Astrocyte (in vitro differentiated cells and primary cell): ENCODE results near the gene STK24. TPM values are rescaled to one million over a fixed set of nuclear protein-coding genes. Genes with fewer than 3 reads are reported as not detected.

ENCODE experiments used
- DNase-seq: peaks from one replicate; pipeline ENCODE4 v3.0.0-alpha.2; 2010; ENCODE audit warnings: low read depth
- FAIRE-seq: peaks from 2 replicates; lab custom pipeline; 2011; peaks lifted over from hg19 to GRCh38; lab: Jason Lieb, UNC
- H2AFZ ChIP-seq: 2 replicates; pipeline ENCODE4 v1.6.0; 2012; ENCODE audit warnings: low read depth, low read length, inconsistent platforms
- H3K27ac ChIP-seq: 2 replicates; pipeline ENCODE4 v1.5.1; 2011; ENCODE audit warnings: low read depth, low read length, inconsistent platforms
- H3K27me3 ChIP-seq: 2 replicates; pipeline ENCODE4 v1.6.0; 2011; ENCODE audit warnings: low read length, inconsistent platforms; ENCODE audit not compliant: insufficient read depth
- H3K36me3 ChIP-seq: 2 replicates; pipeline ENCODE4 v1.5.1; 2011; ENCODE audit warnings: low read length, inconsistent platforms; ENCODE audit not compliant: insufficient read depth
- H3K4me1 ChIP-seq: 2 replicates; pipeline ENCODE4 v1.5.1; 2011; ENCODE audit warnings: low read length, inconsistent platforms; ENCODE audit not compliant: insufficient read depth
- H3K4me2 ChIP-seq: 2 replicates; pipeline ENCODE4 v1.6.0; 2012; ENCODE audit warnings: low read length, inconsistent platforms
- H3K4me3 ChIP-seq: 2 replicates; pipeline ENCODE4 v1.5.1; 2011; ENCODE audit warnings: low read depth, mild to moderate bottlenecking, low read length, inconsistent platforms; ENCODE audit not compliant: insufficient read depth
- H3K79me2 ChIP-seq: 2 replicates; pipeline ENCODE4 v1.6.0; 2012; ENCODE audit warnings: mild to moderate bottlenecking, low read length, inconsistent platforms; ENCODE audit not compliant: insufficient read depth
- H3K9ac ChIP-seq: 2 replicates; pipeline ENCODE4 v1.6.0; 2012; ENCODE audit warnings: mild to moderate bottlenecking, low read length, inconsistent platforms
- H3K9me3 ChIP-seq: 2 replicates; pipeline ENCODE4 v1.5.1; 2012; ENCODE audit warnings: low read depth, mild to moderate bottlenecking, low read length, inconsistent platforms; ENCODE audit not compliant: insufficient read depth
- H4K20me1 ChIP-seq: 2 replicates; pipeline ENCODE4 v1.6.0; 2012; ENCODE audit warnings: low read length, inconsistent platforms; ENCODE audit not compliant: insufficient read depth
- H3K27ac Mint-ChIP-seq: one replicate; pipeline ENCODE4 v1.8.0; 2021; ENCODE audit warnings: mild to moderate bottlenecking, mixed read lengths; ENCODE audit not compliant: unreplicated experiment
- H3K27me3 Mint-ChIP-seq: one replicate; pipeline ENCODE4 v1.8.0; 2021; ENCODE audit warnings: low read depth, mixed read lengths; ENCODE audit not compliant: unreplicated experiment
- H3K36me3 Mint-ChIP-seq: one replicate; pipeline ENCODE4 v1.8.0; 2021; ENCODE audit warnings: low read depth, mixed read lengths; ENCODE audit not compliant: unreplicated experiment
- H3K4me1 Mint-ChIP-seq: one replicate; pipeline ENCODE4 v1.8.0; 2021; ENCODE audit warnings: low read depth, mixed read lengths; ENCODE audit not compliant: unreplicated experiment
- H3K4me3 Mint-ChIP-seq: one replicate; pipeline ENCODE4 v1.8.0; 2021; ENCODE audit warnings: mild to moderate bottlenecking, moderate library complexity, mixed read lengths; ENCODE audit not compliant: unreplicated experiment
- H3K9me3 Mint-ChIP-seq: one replicate; pipeline ENCODE4 v1.8.0; 2021; ENCODE audit warnings: mild to moderate bottlenecking, mixed read lengths; ENCODE audit not compliant: unreplicated experiment
- CTCF ChIP-seq: IDR thresholded peaks from 2 replicates; pipeline ENCODE4 v1.5.1; 2011; ENCODE audit warnings: low read depth, mild to moderate bottlenecking, inconsistent platforms, low read length, moderate library complexity; ENCODE audit not compliant: insufficient read depth
- EZH2 ChIP-seq: IDR thresholded peaks from 2 replicates; pipeline ENCODE4 v1.6.1; 2012; ENCODE audit warnings: mild to moderate bottlenecking, low read length, inconsistent platforms; ENCODE audit not compliant: insufficient read depth
- total RNA-seq: library from RNA; stranded (reverse); gene quantifications from 2 replicates; pipeline ENCODE4 v1.2.1, GENCODE V29; 2021

Gene STK24
- total RNA-seq, 1 donor from 2014 or later = 96.1 TPM

GRCh38 chr13:98537306-98537705 lies 39.6 kb downstream of the STK24 start:
- Mint-ChIP-seq H3K4me3 (no peak overlapping the region), H3K27ac (no peak overlapping the region), H3K9me3 (no peaks in the 10 kb centered on the region), H3K4me1 (peaks cover 16% of the 10 kb centered on the region), H3K36me3 (peaks cover 7% of the 10 kb centered on the region), H3K27me3 (no peaks in the 10 kb centered on the region)
- peaks cover 98% of the 10 kb centered on the region for H3K79me2 ChIP-seq
- H3K36me3 ChIP-seq = no peaks in the 10 kb centered on the region
- H2AFZ ChIP-seq = no peak overlapping the region
- H3K4me3 ChIP-seq = no peak overlapping the region
- H3K4me2 ChIP-seq = no peak overlapping the region
- TF ChIP-seq EZH2 (no peak), CTCF (no peak)
- no peaks in the 10 kb centered on the region for H3K27me3 ChIP-seq
- H3K27ac ChIP-seq = no peak overlapping the region
- peaks cover 93% of the 10 kb centered on the region for H4K20me1 ChIP-seq
- no peaks in the 10 kb centered on the region for H3K4me1 ChIP-seq
- no peak for FAIRE-seq
- no peak for DNase-seq
- no peak overlapping the region for H3K9ac ChIP-seq
- H3K9me3 ChIP-seq = no peaks in the 10 kb centered on the region

- Histone ChIP-seq H3K36me3 (no peaks in the 10 kb centered on the region), H2AFZ (no peak overlapping the region), H3K9ac (no peak overlapping the region), H3K4me2 (no peak overlapping the region), H3K4me1 (no peaks in the 10 kb centered on the region), H3K9me3 (no peaks in the 10 kb centered on the region), H3K27me3 (no peaks in the 10 kb centered on the region), H3K4me3 (no peak overlapping the region), H3K79me2 (peaks cover 98% of the 10 kb centered on the region), H4K20me1 (peaks cover 93% of the 10 kb centered on the region), H3K27ac (no peak overlapping the region)
- DNase-seq (no peak), FAIRE-seq (no peak)
- Mint-ChIP-seq H3K4me1 (peaks cover 16% of the 10 kb centered on the region), H3K27ac (no peak overlapping the region), H3K27me3 (no peaks in the 10 kb centered on the region), H3K4me3 (no peak overlapping the region), H3K9me3 (no peaks in the 10 kb centered on the region), H3K36me3 (peaks cover 7% of the 10 kb centered on the region)
- TF ChIP-seq CTCF = no peak
- TF ChIP-seq EZH2 = no peak
Observed at GRCh38 chr13:98536729-98537128, 40.2 kb downstream of the STK24 start.

GRCh38 chr13:98535501-98536354 lies 41.2 kb downstream of the STK24 start:
- no peaks in the 10 kb centered on the region for H3K9me3 Mint-ChIP-seq
- TF ChIP-seq CTCF (no peak), EZH2 (no peak)
- H3K4me1 ChIP-seq = no peaks in the 10 kb centered on the region
- H4K20me1 ChIP-seq = peaks cover 93% of the 10 kb centered on the region
- H3K9ac ChIP-seq = no peak overlapping the region
- H3K4me1 Mint-ChIP-seq = peaks cover 15% of the 10 kb centered on the region
- no peak overlapping the region for H3K4me2 ChIP-seq
- H2AFZ ChIP-seq = no peak overlapping the region
- DNase-seq (no peak), FAIRE-seq (no peak)
- H3K27ac ChIP-seq = no peak overlapping the region
- H3K27me3 Mint-ChIP-seq = no peaks in the 10 kb centered on the region
- peaks cover 98% of the 10 kb centered on the region for H3K79me2 ChIP-seq
- H3K36me3 Mint-ChIP-seq = peaks cover 5% of the 10 kb centered on the region
- H3K9me3 ChIP-seq = no peaks in the 10 kb centered on the region
- H3K4me3 Mint-ChIP-seq = no peak overlapping the region
- H3K27ac Mint-ChIP-seq = no peak overlapping the region
- no peak overlapping the region for H3K4me3 ChIP-seq
- H3K36me3 ChIP-seq = no peaks in the 10 kb centered on the region
- no peaks in the 10 kb centered on the region for H3K27me3 ChIP-seq
